ENCODE data around the gene IL26. TPM values are rescaled to one million over a fixed set of nuclear protein-coding genes. Genes with fewer than 3 reads are reported as not detected.

IL26 gene
- polyA plus RNA-seq, 1 donor from 2014 or later, result not detected

DNA sequence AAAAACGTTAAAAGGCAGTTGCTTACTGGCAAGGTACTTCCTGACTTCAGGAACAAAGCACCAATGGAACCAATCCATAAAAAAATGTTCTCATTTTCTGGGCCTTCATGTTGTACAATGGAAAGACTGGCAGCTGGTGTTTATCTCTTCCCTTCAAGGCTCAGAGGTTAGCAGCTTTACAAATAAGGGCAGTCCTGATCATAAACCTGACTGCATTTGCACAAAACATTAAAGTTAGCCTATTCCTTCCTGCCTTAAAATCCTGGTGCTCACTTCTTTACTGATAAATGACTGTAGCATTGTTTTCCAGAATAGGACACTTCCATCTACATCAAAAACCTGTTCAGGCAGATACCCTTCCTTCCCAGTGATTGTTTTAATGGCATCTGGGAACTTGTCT is 19.2 kb downstream of the IL26 start:
- Histone ChIP-seq H3K79me2 (replicated peaks; ENCODE audit: insufficient read depth, low read length) (no peaks in the 10 kb centered on the region), H3K9me2 (ENCODE audit: insufficient read depth, low read length) (no peaks in the 10 kb centered on the region), H3K27ac (ENCODE audit: low read length) (no peak overlapping the region), H3K4me2 (ENCODE audit: low read length) (no peak overlapping the region), H2AFZ (ENCODE audit: low read depth, low read length) (no peak overlapping the region), H3K9me3 (ENCODE audit: low read length) (no peaks in the 10 kb centered on the region), H3F3A (ENCODE audit: insufficient read depth, low read length, poor library complexity, severe bottlenecking) (no peaks in the 10 kb centered on the region), H3K4me3 (ENCODE audit: low read length) (no peak overlapping the region), H4K20me1 (ENCODE audit: insufficient read depth) (no peaks in the 10 kb centered on the region), H3K27me3 (ENCODE audit: insufficient read depth, low read depth, low read length) (no peaks in the 10 kb centered on the region), H3K36me3 (ENCODE audit: insufficient read depth, low read length) (no peaks in the 10 kb centered on the region), H3K9ac (ENCODE audit: low read length) (no peak overlapping the region)
- TF ChIP-seq SMC3 (conservative IDR thresholded peaks at IDR 0.05; ENCODE audit: poor library complexity) (no peak), EZH2 (IDR thresholded peaks at IDR 0.05; ENCODE audit: borderline replicate concordance, insufficient read depth, low read length, poor library complexity, severe bottlenecking) (no peak), MXI1 (conservative IDR thresholded peaks at IDR 0.05; ENCODE audit: poor library complexity, severe bottlenecking) (no peak), RAD21 (conservative IDR thresholded peaks at IDR 0.05) (no peak)
- TF ChIP-seq, protein P1, sequence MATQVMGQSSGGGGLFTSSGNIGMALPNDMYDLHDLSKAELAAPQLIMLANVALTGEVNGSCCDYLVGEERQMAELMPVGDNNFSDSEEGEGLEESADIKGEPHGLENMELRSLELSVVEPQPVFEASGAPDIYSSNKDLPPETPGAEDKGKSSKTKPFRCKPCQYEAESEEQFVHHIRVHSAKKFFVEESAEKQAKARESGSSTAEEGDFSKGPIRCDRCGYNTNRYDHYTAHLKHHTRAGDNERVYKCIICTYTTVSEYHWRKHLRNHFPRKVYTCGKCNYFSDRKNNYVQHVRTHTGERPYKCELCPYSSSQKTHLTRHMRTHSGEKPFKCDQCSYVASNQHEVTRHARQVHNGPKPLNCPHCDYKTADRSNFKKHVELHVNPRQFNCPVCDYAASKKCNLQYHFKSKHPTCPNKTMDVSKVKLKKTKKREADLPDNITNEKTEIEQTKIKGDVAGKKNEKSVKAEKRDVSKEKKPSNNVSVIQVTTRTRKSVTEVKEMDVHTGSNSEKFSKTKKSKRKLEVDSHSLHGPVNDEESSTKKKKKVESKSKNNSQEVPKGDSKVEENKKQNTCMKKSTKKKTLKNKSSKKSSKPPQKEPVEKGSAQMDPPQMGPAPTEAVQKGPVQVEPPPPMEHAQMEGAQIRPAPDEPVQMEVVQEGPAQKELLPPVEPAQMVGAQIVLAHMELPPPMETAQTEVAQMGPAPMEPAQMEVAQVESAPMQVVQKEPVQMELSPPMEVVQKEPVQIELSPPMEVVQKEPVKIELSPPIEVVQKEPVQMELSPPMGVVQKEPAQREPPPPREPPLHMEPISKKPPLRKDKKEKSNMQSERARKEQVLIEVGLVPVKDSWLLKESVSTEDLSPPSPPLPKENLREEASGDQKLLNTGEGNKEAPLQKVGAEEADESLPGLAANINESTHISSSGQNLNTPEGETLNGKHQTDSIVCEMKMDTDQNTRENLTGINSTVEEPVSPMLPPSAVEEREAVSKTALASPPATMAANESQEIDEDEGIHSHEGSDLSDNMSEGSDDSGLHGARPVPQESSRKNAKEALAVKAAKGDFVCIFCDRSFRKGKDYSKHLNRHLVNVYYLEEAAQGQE (IDR thresholded peaks at IDR 0.05; ENCODE audit: borderline replicate concordance), result no peak

DNA sequence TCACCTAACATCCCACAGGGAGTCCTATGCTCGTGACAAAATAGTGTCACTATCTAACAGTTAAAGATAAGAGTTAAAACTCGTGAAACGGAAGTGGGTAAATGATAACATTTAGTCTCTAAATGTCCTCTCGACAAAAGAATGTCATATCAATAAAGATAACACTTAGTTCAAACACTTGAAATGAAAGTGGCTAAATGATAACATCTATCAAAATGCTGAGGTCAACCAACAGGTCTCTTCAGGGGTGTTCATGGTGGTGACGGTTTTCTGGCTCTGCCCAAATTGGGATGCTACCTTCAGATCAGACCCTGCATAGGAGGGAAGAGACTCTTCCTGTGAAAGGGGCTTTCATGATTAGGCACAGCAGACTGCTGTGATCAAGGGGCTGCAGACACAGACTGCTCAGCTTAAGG is 22.1 kb downstream of the IL26 start:
- Histone ChIP-seq H3K79me2 (replicated peaks; ENCODE audit: insufficient read depth, low read length) (no peaks in the 10 kb centered on the region), H3K9me3 (ENCODE audit: low read length) (no peaks in the 10 kb centered on the region), H3K9me2 (ENCODE audit: insufficient read depth, low read length) (no peaks in the 10 kb centered on the region), H3K9ac (ENCODE audit: low read length) (no peak overlapping the region), H2AFZ (ENCODE audit: low read depth, low read length) (no peak overlapping the region), H4K20me1 (ENCODE audit: insufficient read depth) (no peaks in the 10 kb centered on the region), H3K36me3 (ENCODE audit: insufficient read depth, low read length) (no peaks in the 10 kb centered on the region), H3K27ac (ENCODE audit: low read length) (no peak overlapping the region), H3K27me3 (ENCODE audit: insufficient read depth, low read depth, low read length) (no peaks in the 10 kb centered on the region), H3K4me2 (ENCODE audit: low read length) (no peak overlapping the region), H3F3A (ENCODE audit: insufficient read depth, low read length, poor library complexity, severe bottlenecking) (no peaks in the 10 kb centered on the region), H3K4me3 (ENCODE audit: low read length) (no peak overlapping the region)
- TF ChIP-seq EZH2 (IDR thresholded peaks at IDR 0.05; ENCODE audit: borderline replicate concordance, insufficient read depth, low read length, poor library complexity, severe bottlenecking) (no peak), RAD21 (conservative IDR thresholded peaks at IDR 0.05) (no peak), EP300 (conservative IDR thresholded peaks at IDR 0.05; ENCODE audit: poor library complexity, severe bottlenecking) (no peak), MXI1 (conservative IDR thresholded peaks at IDR 0.05; ENCODE audit: poor library complexity, severe bottlenecking) (no peak), SMC3 (conservative IDR thresholded peaks at IDR 0.05; ENCODE audit: poor library complexity) (no peak), POLR2AphosphoS5 (IDR thresholded peaks at IDR 0.05) (no peak), TAF1 (IDR thresholded peaks at IDR 0.05; ENCODE audit: low read depth) (no peak)
- TF ChIP-seq, protein P2, sequence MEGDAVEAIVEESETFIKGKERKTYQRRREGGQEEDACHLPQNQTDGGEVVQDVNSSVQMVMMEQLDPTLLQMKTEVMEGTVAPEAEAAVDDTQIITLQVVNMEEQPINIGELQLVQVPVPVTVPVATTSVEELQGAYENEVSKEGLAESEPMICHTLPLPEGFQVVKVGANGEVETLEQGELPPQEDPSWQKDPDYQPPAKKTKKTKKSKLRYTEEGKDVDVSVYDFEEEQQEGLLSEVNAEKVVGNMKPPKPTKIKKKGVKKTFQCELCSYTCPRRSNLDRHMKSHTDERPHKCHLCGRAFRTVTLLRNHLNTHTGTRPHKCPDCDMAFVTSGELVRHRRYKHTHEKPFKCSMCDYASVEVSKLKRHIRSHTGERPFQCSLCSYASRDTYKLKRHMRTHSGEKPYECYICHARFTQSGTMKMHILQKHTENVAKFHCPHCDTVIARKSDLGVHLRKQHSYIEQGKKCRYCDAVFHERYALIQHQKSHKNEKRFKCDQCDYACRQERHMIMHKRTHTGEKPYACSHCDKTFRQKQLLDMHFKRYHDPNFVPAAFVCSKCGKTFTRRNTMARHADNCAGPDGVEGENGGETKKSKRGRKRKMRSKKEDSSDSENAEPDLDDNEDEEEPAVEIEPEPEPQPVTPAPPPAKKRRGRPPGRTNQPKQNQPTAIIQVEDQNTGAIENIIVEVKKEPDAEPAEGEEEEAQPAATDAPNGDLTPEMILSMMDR (IDR thresholded peaks at IDR 0.05; ENCODE audit: poor library complexity, severe bottlenecking), result no peak
- TF ChIP-seq, protein P1 (IDR thresholded peaks at IDR 0.05; ENCODE audit: borderline replicate concordance), result no peak

All from neural cell (in vitro differentiated cells).